Ovary (tissue), 9 donors: ENCODE results near the gene EFNA5. TPM values are rescaled to one million over a fixed set of nuclear protein-coding genes. Genes with fewer than 3 reads are reported as not detected.

Source experiments
- DNase-seq, 5 donors: peaks; one replicate each; pipeline ENCODE4 v3.0.0-alpha.2; 2019 to 2020
- H3K27ac ChIP-seq, 2 donors: fragments of 200-600 bp; one replicate each; pipeline versions ENCODE4 v1.5.1 to v1.8.0; 2019 to 2022
- H3K27me3 ChIP-seq: fragments of 200-600 bp; one replicate; pipeline ENCODE4 v1.8.0; 2022
- H3K36me3 ChIP-seq: fragments of 200-600 bp; sonication (generic); one replicate; pipeline ENCODE4 v1.5.1; 2019
- H3K4me1 ChIP-seq: one replicate; pipeline ENCODE4 v1.8.1; 2013; ENCODE audit warnings: mild to moderate bottlenecking, moderate library complexity; ENCODE audit not compliant: insufficient read depth
- H3K4me3 ChIP-seq: fragments of 200-600 bp; sonication (generic); one replicate; pipeline ENCODE4 v1.5.1; 2017
- H3K9me3 ChIP-seq, 2 donors: fragments of 200-600 bp in 1 of 2; sonication (generic) in 1 of 2; one replicate each; pipeline versions ENCODE4 v1.5.1 to v1.8.1; 2013 to 2019; ENCODE audit warnings: mild to moderate bottlenecking in 1 of 2, moderate library complexity in 1 of 2
- EP300 ChIP-seq: sonication (generic); formaldehyde crosslinking; IDR thresholded peaks from one replicate; pipeline ENCODE4 v1.6.1; 2017; ENCODE audit warnings: antibody characterized with exemption
- POLR2A ChIP-seq: fragments of 450-650 bp; IDR thresholded peaks from one replicate; pipeline ENCODE4 v1.6.1; 2017; ENCODE audit warnings: antibody characterized with exemption, mild to moderate bottlenecking, moderate library complexity
- WGBS, 3 donors: extraction: QIAGEN DNeasy Blood & Tissue Kit in 1 of 3; methylation state at CpG; one replicate each; pipeline versions ENCODE4 v1.1.5 to v1.1.7; 2013 to 2017; 5-methylcytosine and 5-hydroxymethylcytosine counted together
- intact Hi-C, 4 donors: fragments of 100-400 bp; cut with DNase I; formaldehyde crosslinking; loops; one replicate each; pipeline versions ENCODE4 v1.11.0 to v1.15.1; 2022 to 2023
- polyA plus RNA-seq, 2 donors: library from polyadenylated mRNA; stranded (reverse); fragments of 200-250 nt in 1 of 2; fragments of 350-450 nt in 1 of 2; fragmentation: Illumina TruSeq in 1 of 2; extraction: RNeasy Lipid Tissue Mini Kit (QIAGEN cat#74804) in 1 of 2; gene quantifications; one replicate each; pipeline ENCODE4 v1.2.3, GENCODE V29; 2013 to 2014
- total RNA-seq, 7 donors: library from RNA; depleted of rRNA in 2 of 7; stranded (reverse); fragments of >200 nt in 2 of 7; fragmentation: NEBNext Ultra II Directional in 3 of 7; extraction: Animal tissue kit (Norgen Biotek cat#: 25700) in 3 of 7; gene quantifications; one replicate each; pipeline versions ENCODE4 v1.1.0 to v1.2.4, GENCODE V29; 2016 to 2023
- TF ChIP-seq, protein P1 (sequence below), 3 donors: fragments of 450-650 bp in 2 of 3; fragments of 200-600 bp in 1 of 3; IDR thresholded peaks; one replicate each; pipeline versions ENCODE4 v1.5.1 to v1.8.0; 2016 to 2022; ENCODE audit warnings: antibody characterized with exemption in 3 of 3, mild to moderate bottlenecking in 1 of 3
- donor health status: DM: no; HTN: no; CAD: no; lungs with moderate emphysema.
- donor health status: DM: no; HTN: no; CAD: no.
- donor health status: Bipolar disorder and iron deficiency.
- donor health status: DM: yes; HTN: yes; CAD: no.
- donor health status: DM: no; HTN: no; CAD: no.
- donor health status: DM: yes; HTN: yes; CAD: no.

The EFNA5 gene
- total and polyA plus RNA-seq, 9 donors = 1.5 to 20.6 (median 7.7) TPM

DNA sequence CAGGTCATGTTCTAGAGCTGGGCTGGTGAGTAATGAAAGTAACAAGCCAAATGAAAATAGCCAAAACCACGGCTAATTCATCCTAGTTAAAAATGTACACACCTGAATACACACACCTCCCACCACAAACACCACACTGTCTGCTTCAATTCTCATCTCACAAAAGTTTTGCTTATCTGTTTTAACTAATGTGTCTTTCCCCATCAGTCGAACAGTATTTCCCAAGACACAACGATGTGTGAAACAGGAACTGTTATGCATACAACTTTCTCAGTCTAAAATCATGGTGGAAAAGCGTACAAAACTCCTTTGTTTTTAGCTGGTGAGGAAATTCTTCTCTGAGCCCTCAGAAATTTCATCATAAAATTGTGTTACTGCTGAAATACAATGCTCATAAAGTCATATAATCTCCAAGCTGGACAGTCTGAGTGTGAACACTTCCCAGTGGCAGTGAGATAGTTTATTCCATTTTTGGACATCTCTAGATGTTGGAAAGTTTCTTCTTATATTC lies 242.4 kb downstream of the EFNA5 start:
- intact Hi-C loops = no loop called here
- Histone ChIP-seq H3K4me1 (no peaks in the 10 kb centered on the region), H3K27me3 (no peaks in the 10 kb centered on the region), H3K27ac (no peak overlapping the region), H3K4me3 (no peak overlapping the region), H3K36me3 (no peaks in the 10 kb centered on the region), H3K9me3 (no peaks in the 10 kb centered on the region)
- 84 to 91% (median 91%) methylated on average over 4 of the region's 4 CpGs for WGBS, 3 donors
- TF ChIP-seq, protein P1, sequence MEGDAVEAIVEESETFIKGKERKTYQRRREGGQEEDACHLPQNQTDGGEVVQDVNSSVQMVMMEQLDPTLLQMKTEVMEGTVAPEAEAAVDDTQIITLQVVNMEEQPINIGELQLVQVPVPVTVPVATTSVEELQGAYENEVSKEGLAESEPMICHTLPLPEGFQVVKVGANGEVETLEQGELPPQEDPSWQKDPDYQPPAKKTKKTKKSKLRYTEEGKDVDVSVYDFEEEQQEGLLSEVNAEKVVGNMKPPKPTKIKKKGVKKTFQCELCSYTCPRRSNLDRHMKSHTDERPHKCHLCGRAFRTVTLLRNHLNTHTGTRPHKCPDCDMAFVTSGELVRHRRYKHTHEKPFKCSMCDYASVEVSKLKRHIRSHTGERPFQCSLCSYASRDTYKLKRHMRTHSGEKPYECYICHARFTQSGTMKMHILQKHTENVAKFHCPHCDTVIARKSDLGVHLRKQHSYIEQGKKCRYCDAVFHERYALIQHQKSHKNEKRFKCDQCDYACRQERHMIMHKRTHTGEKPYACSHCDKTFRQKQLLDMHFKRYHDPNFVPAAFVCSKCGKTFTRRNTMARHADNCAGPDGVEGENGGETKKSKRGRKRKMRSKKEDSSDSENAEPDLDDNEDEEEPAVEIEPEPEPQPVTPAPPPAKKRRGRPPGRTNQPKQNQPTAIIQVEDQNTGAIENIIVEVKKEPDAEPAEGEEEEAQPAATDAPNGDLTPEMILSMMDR (IDR thresholded peaks at IDR 0.05) = no peak
- no peak for TF ChIP-seq EP300
- no peak for TF ChIP-seq POLR2A
- no peak for DNase-seq

DNA sequence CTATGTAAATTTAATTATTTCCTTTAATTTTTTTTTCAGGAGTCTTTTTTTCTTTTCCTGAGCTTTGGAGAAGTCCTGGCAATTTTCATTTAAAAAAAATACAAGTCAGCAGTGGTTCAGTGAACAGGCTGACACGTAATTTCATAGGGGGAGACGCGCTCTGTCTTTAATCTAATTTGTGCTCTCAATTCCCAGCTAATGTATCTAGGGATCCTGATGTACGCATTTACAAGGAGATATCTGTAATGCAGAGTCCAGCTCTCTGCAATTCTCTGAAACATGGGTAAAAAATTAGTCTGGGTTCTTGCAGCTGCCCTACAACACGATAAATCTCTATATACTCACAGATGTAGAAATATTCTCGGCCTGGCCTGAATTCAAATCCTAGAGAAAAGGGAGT lies 243.9 kb downstream of the EFNA5 start:
- Histone ChIP-seq H3K4me3 (no peak overlapping the region), H3K9me3 (no peaks in the 10 kb centered on the region), H3K4me1 (no peaks in the 10 kb centered on the region), H3K27me3 (no peaks in the 10 kb centered on the region), H3K36me3 (no peaks in the 10 kb centered on the region), H3K27ac (no peak overlapping the region)
- intact Hi-C loops = no loop called here
- 96 to 98% (median 97%) methylated on average over 6 of the region's 6 CpGs for WGBS, 3 donors
- TF ChIP-seq, protein P1 (IDR thresholded peaks at IDR 0.05) = no peak
- TF ChIP-seq EP300 (no peak), POLR2A (no peak)
- DNase-seq = no peak

DNA sequence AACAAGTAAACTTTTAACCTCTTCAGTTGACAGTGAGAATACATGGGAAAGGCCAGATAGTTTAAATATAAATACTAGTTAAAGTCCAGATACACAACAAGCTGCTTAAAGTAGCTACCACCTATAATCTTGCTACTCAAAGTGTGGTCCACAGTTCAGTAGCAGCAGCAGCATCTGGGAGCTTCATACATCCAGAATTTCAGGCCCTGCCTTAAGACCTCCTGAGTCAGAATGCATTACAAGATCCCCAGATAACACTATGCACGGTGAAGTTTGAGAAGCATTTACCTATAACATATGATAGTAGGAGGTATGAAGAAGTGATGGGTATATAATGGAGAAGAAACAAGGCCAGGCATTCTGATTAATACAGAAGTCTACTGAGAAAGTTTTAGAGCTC lies 244.5 kb downstream of the EFNA5 start:
- no peaks in the 10 kb centered on the region for H3K9me3 ChIP-seq
- TF ChIP-seq, protein P1 (IDR thresholded peaks at IDR 0.05) = no peak
- no peak for TF ChIP-seq EP300
- no peak for TF ChIP-seq POLR2A
- intact Hi-C loops = no loop called here
- no peaks in the 10 kb centered on the region for H3K27me3 ChIP-seq
- DNase-seq = no peak
- H3K27ac ChIP-seq = no peak overlapping the region
- H3K36me3 ChIP-seq = no peaks in the 10 kb centered on the region
- H3K4me3 ChIP-seq = no peak overlapping the region
- H3K4me1 ChIP-seq = no peaks in the 10 kb centered on the region
- WGBS, 3 donors = 0 to 91% (median 38%) methylated on average over 1 of the region's 1 CpG

DNA sequence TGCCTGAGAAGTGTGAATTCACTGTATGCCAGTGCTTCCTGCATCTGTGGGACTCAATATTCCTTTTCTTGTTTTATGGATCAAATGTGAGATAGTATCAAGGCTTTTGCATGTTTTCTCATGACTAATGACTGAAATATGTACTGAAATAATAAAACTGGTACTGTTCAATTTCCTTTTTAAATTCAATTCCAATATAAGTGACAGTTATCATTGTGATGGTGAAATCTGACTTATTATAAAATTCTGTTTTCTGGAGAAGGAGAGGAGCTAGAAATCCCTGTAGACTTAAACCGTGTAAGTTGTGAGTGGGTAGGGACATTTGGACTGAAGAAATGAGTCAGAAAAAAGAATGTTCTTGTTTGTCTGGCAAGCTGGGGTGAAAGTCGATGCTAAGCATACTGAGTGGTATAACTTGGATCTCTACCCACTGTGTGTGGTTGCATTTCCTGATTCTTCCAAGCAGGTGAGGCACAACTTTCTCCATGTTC lies 245.2 kb downstream of the EFNA5 start:
- Histone ChIP-seq H3K27ac (no peak overlapping the region), H3K9me3 (no peaks in the 10 kb centered on the region), H3K36me3 (no peaks in the 10 kb centered on the region), H3K27me3 (no peaks in the 10 kb centered on the region), H3K4me3 (no peak overlapping the region), H3K4me1 (no peaks in the 10 kb centered on the region)
- WGBS, 3 donors = 38 to 47% (median 42%) methylated on average over 2 of the region's 2 CpGs
- intact Hi-C loops = no loop called here
- DNase-seq = no peak
- TF ChIP-seq POLR2A = no peak
- no peak for TF ChIP-seq EP300
- TF ChIP-seq, protein P1 (IDR thresholded peaks at IDR 0.05) = no peak
